Upper lobe of right lung (tissue), 1 donor: Measurements from ENCODE around the gene PP2D1. TPM values are rescaled to one million over a fixed set of nuclear protein-coding genes. Genes with fewer than 3 reads are reported as not detected.
A peak's percentile ranks its signal among the peaks of the same experiment; 100 is the strongest.
"Not testable (repeated sequence)": the region's sequence is repeated elsewhere in the genome, so short reads cannot be mapped to it uniquely, and the experiment has no call there.

Experiments used
- ATAC-seq: fragments of 200-7000 bp; cut with Tn5 transposase; one replicate; pipeline ENCODE4 v1.9.1; 2020; ENCODE audit warnings: mild to moderate bottlenecking, moderate library complexity
- DNase-seq: peaks from one replicate; pipeline ENCODE4 v3.0.0-alpha.2; 2020
- H3K27ac ChIP-seq: fragments of 200-600 bp; one replicate; pipeline ENCODE4 v1.8.0; 2022
- H3K27me3 ChIP-seq: fragments of 200-600 bp; one replicate; pipeline ENCODE4 v1.8.0; 2022; ENCODE audit warnings: mild to moderate bottlenecking
- H3K36me3 ChIP-seq: fragments of 200-600 bp; one replicate; pipeline ENCODE4 v1.8.0; 2022
- H3K4me1 ChIP-seq: fragments of 200-600 bp; one replicate; pipeline ENCODE4 v1.8.0; 2022
- H3K4me3 ChIP-seq: fragments of 200-600 bp; one replicate; pipeline ENCODE4 v1.8.0; 2022; ENCODE audit warnings: mild to moderate bottlenecking
- H3K9me3 ChIP-seq: fragments of 200-600 bp; one replicate; pipeline ENCODE4 v1.8.0; 2022
- intact Hi-C: fragments of 100-400 bp; cut with DNase I; formaldehyde crosslinking; loops from one replicate; pipeline ENCODE4 v1.11.0; 2022
- total RNA-seq: library from RNA; stranded (reverse); fragmentation: NEBNext Ultra II Directional; extraction: Animal tissue kit (Norgen Biotek cat#: 25700); gene quantifications from one replicate; pipeline ENCODE4 v1.2.1, GENCODE V29; 2021
- TF ChIP-seq, protein P1 (sequence below): fragments of 200-600 bp; IDR thresholded peaks from one replicate; pipeline ENCODE4 v1.8.0; 2022; ENCODE audit warnings: antibody characterized with exemption
- donor health status: DM: no; HTN: yes; CAD: no; lungs with severe emphysema.

Gene PP2D1
- total RNA-seq, 1 donor from 2014 or later: not detected

GRCh38 chr3:20051123-20051806 is 39.2 kb upstream of the PP2D1 start:
- Histone ChIP-seq H3K9me3 (no peaks in the 10 kb centered on the region), H3K4me1 (peaks cover 21% of the 10 kb centered on the region), H3K36me3 (no peaks in the 10 kb centered on the region), H3K4me3 (no peak overlapping the region), H3K27ac (no peak overlapping the region), H3K27me3 (no peaks in the 10 kb centered on the region)
- TF ChIP-seq, protein P1, sequence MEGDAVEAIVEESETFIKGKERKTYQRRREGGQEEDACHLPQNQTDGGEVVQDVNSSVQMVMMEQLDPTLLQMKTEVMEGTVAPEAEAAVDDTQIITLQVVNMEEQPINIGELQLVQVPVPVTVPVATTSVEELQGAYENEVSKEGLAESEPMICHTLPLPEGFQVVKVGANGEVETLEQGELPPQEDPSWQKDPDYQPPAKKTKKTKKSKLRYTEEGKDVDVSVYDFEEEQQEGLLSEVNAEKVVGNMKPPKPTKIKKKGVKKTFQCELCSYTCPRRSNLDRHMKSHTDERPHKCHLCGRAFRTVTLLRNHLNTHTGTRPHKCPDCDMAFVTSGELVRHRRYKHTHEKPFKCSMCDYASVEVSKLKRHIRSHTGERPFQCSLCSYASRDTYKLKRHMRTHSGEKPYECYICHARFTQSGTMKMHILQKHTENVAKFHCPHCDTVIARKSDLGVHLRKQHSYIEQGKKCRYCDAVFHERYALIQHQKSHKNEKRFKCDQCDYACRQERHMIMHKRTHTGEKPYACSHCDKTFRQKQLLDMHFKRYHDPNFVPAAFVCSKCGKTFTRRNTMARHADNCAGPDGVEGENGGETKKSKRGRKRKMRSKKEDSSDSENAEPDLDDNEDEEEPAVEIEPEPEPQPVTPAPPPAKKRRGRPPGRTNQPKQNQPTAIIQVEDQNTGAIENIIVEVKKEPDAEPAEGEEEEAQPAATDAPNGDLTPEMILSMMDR: no peak
- intact Hi-C loops: no loop called here
- DNase-seq (no peak), ATAC-seq (no peak)

DNA sequence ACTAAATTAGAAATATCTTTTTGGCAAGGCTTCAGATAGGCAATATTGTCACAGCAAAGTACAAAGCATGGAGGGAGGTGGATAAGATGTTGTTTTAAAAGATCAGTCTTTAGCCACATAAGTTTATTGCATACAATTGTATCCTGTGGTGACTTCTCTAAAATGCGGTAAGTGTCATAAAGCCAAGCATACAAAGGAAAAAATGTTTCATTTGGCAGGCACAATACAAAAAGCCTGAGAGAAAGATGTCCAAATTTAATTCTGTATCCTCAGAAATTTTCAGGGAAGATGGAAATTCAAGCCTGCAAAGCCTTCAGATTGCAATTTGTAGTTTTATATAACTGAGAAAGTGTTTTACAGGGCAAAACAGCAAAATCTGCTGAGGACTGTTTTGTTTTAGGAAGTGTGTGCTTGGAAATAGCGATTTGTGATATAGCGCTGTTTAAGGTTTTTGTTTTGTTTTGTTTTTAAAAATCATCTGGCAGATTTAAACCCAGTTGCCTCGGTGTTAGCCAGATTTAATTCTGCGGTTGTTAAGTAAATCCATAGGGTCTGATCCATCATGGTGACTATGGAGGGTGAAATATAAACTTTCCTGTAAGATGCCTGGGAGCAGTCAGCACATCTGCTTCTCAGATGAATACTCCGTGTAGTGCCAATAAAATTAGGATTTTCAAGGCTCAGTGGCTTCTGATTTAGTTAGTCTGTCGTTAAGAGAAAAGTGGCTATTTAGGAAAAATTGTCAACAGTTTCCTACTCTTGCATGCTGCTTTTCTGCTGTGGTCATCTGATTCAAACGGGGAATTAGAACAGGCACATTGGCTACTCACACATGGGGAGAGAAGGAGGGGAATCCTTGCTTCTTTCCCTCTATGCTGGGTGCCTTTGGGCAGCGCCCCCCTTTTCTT is 36.2 kb upstream of the PP2D1 start:
- no peak for ATAC-seq
- Histone ChIP-seq H3K9me3 (no peaks in the 10 kb centered on the region), H3K4me1 (peaks cover 21% of the 10 kb centered on the region), H3K36me3 (no peaks in the 10 kb centered on the region), H3K4me3 (no peak overlapping the region), H3K27ac (peak overlapping the region; percentile 20), H3K27me3 (no peaks in the 10 kb centered on the region)
- intact Hi-C loops: no loop called here
- DNase-seq: no peak
- TF ChIP-seq, protein P1: no peak

GRCh38 chr3:20047341-20047779 is 35.3 kb upstream of the PP2D1 start:
- H3K4me1 ChIP-seq: peaks cover 30% of the 10 kb centered on the region
- H3K27ac ChIP-seq: no peak overlapping the region
- ATAC-seq: no peak
- no peaks in the 10 kb centered on the region for H3K27me3 ChIP-seq
- DNase-seq: no peak
- no peaks in the 10 kb centered on the region for H3K9me3 ChIP-seq
- H3K36me3 ChIP-seq: no peaks in the 10 kb centered on the region
- H3K4me3 ChIP-seq: no peak overlapping the region
- TF ChIP-seq, protein P1: no peak
- intact Hi-C loops: no loop called here

GRCh38 chr3:20046556-20046955 is 34.5 kb upstream of the PP2D1 start:
- Histone ChIP-seq H3K36me3 (no peaks in the 10 kb centered on the region), H3K9me3 (no peaks in the 10 kb centered on the region), H3K4me1 (peaks cover 38% of the 10 kb centered on the region), H3K27ac (no peak overlapping the region), H3K27me3 (no peaks in the 10 kb centered on the region), H3K4me3 (no peak overlapping the region)
- no peak for ATAC-seq
- no peak for DNase-seq
- intact Hi-C loops: no loop called here
- TF ChIP-seq, protein P1: no peak

DNA sequence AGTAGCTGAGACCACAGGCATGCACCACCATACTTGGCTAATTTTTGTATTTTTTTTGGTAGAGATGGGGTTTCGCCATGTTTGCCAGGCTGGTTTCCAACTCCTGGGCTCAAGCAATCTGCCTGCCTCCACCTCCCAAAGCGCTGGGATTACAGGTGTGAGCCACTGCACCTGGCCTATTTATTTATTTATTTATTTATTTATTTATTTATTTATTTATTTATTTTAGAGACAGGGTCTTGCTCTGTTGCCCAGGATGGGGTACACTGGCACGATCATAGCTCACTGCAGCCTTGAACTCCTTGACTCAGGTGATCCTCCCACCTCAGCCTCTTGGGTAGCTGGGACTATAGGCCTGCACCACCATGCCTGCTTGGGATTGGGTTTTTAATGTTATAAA is 33.1 kb upstream of the PP2D1 start:
- peak overlapping the region; percentile 93 for H3K27ac ChIP-seq
- intact Hi-C loops, DNase-seq, H3K36me3 ChIP-seq, H3K9me3 ChIP-seq, H3K27me3 ChIP-seq, ATAC-seq, H3K4me3 ChIP-seq: not testable (repeated sequence)
- peaks cover 39% of the 10 kb centered on the region for H3K4me1 ChIP-seq

GRCh38 chr3:20043825-20044224 is 31.8 kb upstream of the PP2D1 start:
- intact Hi-C loops: no loop called here
- TF ChIP-seq, protein P1: no peak
- DNase-seq (no peak), ATAC-seq (no peak)
- Histone ChIP-seq H3K9me3 (no peaks in the 10 kb centered on the region), H3K36me3 (no peaks in the 10 kb centered on the region), H3K27me3 (no peaks in the 10 kb centered on the region), H3K4me3 (peak overlapping the region; percentile 41), H3K4me1 (peaks cover 41% of the 10 kb centered on the region), H3K27ac (peak overlapping the region; percentile 93)
